K562 (cell line): ENCODE data around the gene COL9A2. TPM values are rescaled to one million over a fixed set of nuclear protein-coding genes. Genes with fewer than 3 reads are reported as not detected.

ENCODE experiments used
- ATAC-seq: fragments of 200-7000 bp; cut with Tn5 transposase; 3 replicates; pipeline ENCODE4 v1.9.1; 2020; ENCODE audit warnings: moderate library complexity
- BruUV-seq: library from RNA; stranded (reverse); fragments of 400-500 nt; replicated peaks from 2 replicates; lab custom pipeline; 2021; lab: Mats Ljungman, UMichigan
- CTCF ChIA-PET: fragments of 300-600 bp; formaldehyde crosslinking; extraction: SDS; loops from one replicate; lab custom pipeline; 2021; ENCODE audit warnings: low intra/inter-chr PET ratio; lab: Yijun Ruan, JAX
- POLR2A ChIA-PET: fragments of 300-600, 350-650 bp; sonication (Branson Sonifier 250); formaldehyde crosslinking; extraction: SDS; loops from one replicate; lab custom pipeline; 2021; ENCODE audit warnings: antibody characterized with exemption, inconsistent platforms; lab: Yijun Ruan, JAX
- DNase-seq, 4 experiments: peaks; one replicate each; pipeline versions ENCODE4 v3.0.0 to v3.0.0-alpha.2; 2011 to 2018; ENCODE audit warnings: low spot score in 3 of 4, mixed read lengths in 3 of 4; ENCODE audit errors: extremely low read depth in 1 of 4
- FAIRE-seq: peaks from 2 replicates; lab custom pipeline; 2011; peaks lifted over from hg19 to GRCh38; lab: Jason Lieb, UNC
- H2AFZ ChIP-seq: 2 replicates; pipeline ENCODE4 v1.6.0; 2011; ENCODE audit warnings: low read depth, low read length, control low read depth, inconsistent platforms
- H3K27ac ChIP-seq: fragments of 200-600 bp; 3 replicates; pipeline ENCODE4 v1.8.0; 2011; ENCODE audit warnings: low read depth, mild to moderate bottlenecking, control low read depth, inconsistent platforms, low read length, moderate library complexity, mixed read lengths; ENCODE audit errors: extremely low read depth
- H3K27me3 ChIP-seq, 2 experiments: fragments of 300-600 bp in 1 of 2; 2 replicates in 1 of 2; 3 replicates in 1 of 2; pipeline versions ENCODE4 v1.6.0 to v1.8.0; 2011; ENCODE audit warnings: inconsistent platforms in 2 of 2, low read length in 2 of 2, mild to moderate bottlenecking in 1 of 2, mixed read lengths in 1 of 2, moderate library complexity in 1 of 2; ENCODE audit not compliant: control insufficient read depth in 2 of 2, insufficient read depth in 2 of 2
- H3K36me3 ChIP-seq: fragments of 300-600 bp; 3 replicates; pipeline ENCODE4 v1.8.0; 2011; ENCODE audit warnings: mild to moderate bottlenecking, low read length, inconsistent platforms; ENCODE audit not compliant: control insufficient read depth, insufficient read depth
- H3K4me1 ChIP-seq, 2 experiments: fragments of 200-600 bp in 1 of 2; replicated peaks in 1 of 2; 2 replicates in 1 of 2; 3 replicates in 1 of 2; pipeline versions ENCODE4 v1.5.1 to v1.8.0; 2011; ENCODE audit warnings: inconsistent platforms in 2 of 2, low read length in 2 of 2, mild to moderate bottlenecking in 1 of 2, mixed read lengths in 1 of 2, moderate library complexity in 1 of 2; ENCODE audit not compliant: control insufficient read depth in 2 of 2, insufficient read depth in 2 of 2
- H3K4me2 ChIP-seq: 2 replicates; pipeline ENCODE4 v1.6.1; 2011; ENCODE audit warnings: low read length, control low read depth, inconsistent platforms, mixed read lengths; ENCODE audit not compliant: insufficient read depth
- H3K4me3 ChIP-seq: fragments of 200-600 bp; sonication (generic), shearing (Covaris generic); 2 replicates; pipeline ENCODE4 v1.5.1; 2016; ENCODE audit warnings: control low read depth, inconsistent platforms
- H3K79me2 ChIP-seq: fragments of 200-600 bp; 3 replicates; pipeline ENCODE4 v1.8.0; 2011; ENCODE audit warnings: low read length, inconsistent platforms; ENCODE audit not compliant: control insufficient read depth, insufficient read depth
- H3K9ac ChIP-seq, 2 experiments: 2 replicates each; pipeline versions ENCODE4 v1.6.0 to v1.6.1; 2011; ENCODE audit warnings: low read depth in 2 of 2, low read length in 2 of 2, control low read depth in 1 of 2, inconsistent platforms in 1 of 2, mild to moderate bottlenecking in 1 of 2, mixed read lengths in 1 of 2; ENCODE audit not compliant: insufficient read depth in 1 of 2
- H3K9me1 ChIP-seq: one replicate; pipeline ENCODE4 v1.6.0; 2011; ENCODE audit warnings: inconsistent platforms, mild to moderate bottlenecking, low read length, moderate library complexity; ENCODE audit not compliant: control insufficient read depth, insufficient read depth
- H3K9me3 ChIP-seq: replicated peaks from 2 replicates; pipeline ENCODE4 v1.5.1; 2011; ENCODE audit warnings: low read depth, low read length, inconsistent platforms; ENCODE audit not compliant: control insufficient read depth, insufficient read depth
- H4K20me1 ChIP-seq: replicated peaks from 2 replicates; pipeline ENCODE4 v1.6.1; 2011; ENCODE audit warnings: low read length, inconsistent platforms, mixed read lengths; ENCODE audit not compliant: control insufficient read depth, insufficient read depth
- BRF2 ChIP-seq: IDR thresholded peaks from 3 replicates; pipeline ENCODE4 v1.6.1; 2011; ENCODE audit warnings: borderline replicate concordance, mild to moderate bottlenecking; ENCODE audit not compliant: insufficient read length, insufficient read depth
- CREB3L1 ChIP-seq: fragments of 450-650 bp; IDR thresholded peaks from 2 replicates; pipeline ENCODE4 v1.6.1; 2014; ENCODE audit warnings: low read depth, mild to moderate bottlenecking, moderate library complexity, borderline replicate concordance
- LARP7 ChIP-seq: fragments of 450-650 bp; IDR thresholded peaks from 2 replicates; pipeline ENCODE4 v1.6.1; 2016
- MLLT1 ChIP-seq, 2 experiments: fragments of 450-650 bp; IDR thresholded peaks; 2 replicates each; pipeline ENCODE4 v1.6.1; 2016
- RNF2 ChIP-seq: sonication (generic); IDR thresholded peaks from 2 replicates; pipeline ENCODE4 v1.6.1; 2016
- RREB1 ChIP-seq: fragments of 250-450 bp; sonication (Bioruptor Pico); IDR thresholded peaks from 2 replicates; pipeline ENCODE4 v1.4.0; 2020
- TAF7 ChIP-seq: fragments of 450-650 bp; IDR thresholded peaks from 2 replicates; pipeline ENCODE4 v1.6.1; 2016; ENCODE audit warnings: missing genetic modification characterization, missing compliant biosample characterization
- TCF3 ChIP-seq: sonication (generic); formaldehyde crosslinking; IDR thresholded peaks from 2 replicates; pipeline ENCODE4 v1.4.0; 2020; ENCODE audit warnings: mild to moderate bottlenecking, missing genetic modification reagents
- WGBS: fragments of 100-300 bp; shearing (Covaris generic); methylation state at CpG from one replicate; pipeline ENCODE4 v1.1.6; 2016; ENCODE audit warnings: low coverage, mixed read lengths; ENCODE audit not compliant: insufficient coverage; ENCODE audit errors: missing lambda C conversion rate; 5-methylcytosine and 5-hydroxymethylcytosine counted together
- in situ Hi-C: fragments of 300-500 bp; cut with MboI; formaldehyde crosslinking; loops from 4 replicates; pipeline ENCODE4 v1.15.0; 2018; ENCODE audit warnings: inconsistent platforms, mixed read lengths
- intact Hi-C: fragments of 100-400 bp; cut with micrococcal nuclease; formaldehyde crosslinking; loops from 2 replicates; pipeline ENCODE4 v1.14.2; 2022
- polyA plus RNA-seq, 8 experiments: library from polyadenylated mRNA; depleted of rRNA in 4 of 8; stranded (reverse) in 5 of 8; unstranded in 3 of 8; fragments of >200 nt; fragmentation: Nextera tagmentation in 2 of 8; fragmentation: Illumina TruSeq in 1 of 8; extraction: Ambion mirVana in 2 of 8; extraction: Trizol in 1 of 8; gene quantifications; 2 replicates each; pipeline versions ENCODE4 v1.2.1 to v1.2.3, GENCODE V29; 2011 to 2014; ENCODE audit warnings: inconsistent platforms in 1 of 8, missing spikeins in 1 of 8
- total RNA-seq, 7 experiments: library from RNA; depleted of rRNA in 6 of 7; stranded (reverse); fragments of >200 nt in 6 of 7; fragmentation: Illumina TruSeq in 2 of 7; extraction: Trizol in 2 of 7; gene quantifications; 2 replicates each; pipeline versions ENCODE4 v1.2.1 to v1.2.3, GENCODE V29; 2011 to 2021; ENCODE audit warnings: low replicate concordance in 1 of 7
- TF ChIP-seq, protein P1 (sequence below), 2 experiments: fragments of 450-650 bp in 1 of 2; sonication (generic) in 1 of 2; formaldehyde crosslinking; conservative IDR thresholded peaks; 2 replicates each; pipeline versions ENCODE4 v1.4.0 to v1.8.1; 2020 to 2022; ENCODE audit warnings: mild to moderate bottlenecking in 1 of 2, missing genetic modification reagents in 1 of 2

COL9A2 gene
- total and polyA plus RNA-seq, 9 of the 15 experiments (the other 6 are each of a cell fraction or from before 2014, with no cell fraction given) = 0.03 to 2.2 (median 0.31) TPM

DNA sequence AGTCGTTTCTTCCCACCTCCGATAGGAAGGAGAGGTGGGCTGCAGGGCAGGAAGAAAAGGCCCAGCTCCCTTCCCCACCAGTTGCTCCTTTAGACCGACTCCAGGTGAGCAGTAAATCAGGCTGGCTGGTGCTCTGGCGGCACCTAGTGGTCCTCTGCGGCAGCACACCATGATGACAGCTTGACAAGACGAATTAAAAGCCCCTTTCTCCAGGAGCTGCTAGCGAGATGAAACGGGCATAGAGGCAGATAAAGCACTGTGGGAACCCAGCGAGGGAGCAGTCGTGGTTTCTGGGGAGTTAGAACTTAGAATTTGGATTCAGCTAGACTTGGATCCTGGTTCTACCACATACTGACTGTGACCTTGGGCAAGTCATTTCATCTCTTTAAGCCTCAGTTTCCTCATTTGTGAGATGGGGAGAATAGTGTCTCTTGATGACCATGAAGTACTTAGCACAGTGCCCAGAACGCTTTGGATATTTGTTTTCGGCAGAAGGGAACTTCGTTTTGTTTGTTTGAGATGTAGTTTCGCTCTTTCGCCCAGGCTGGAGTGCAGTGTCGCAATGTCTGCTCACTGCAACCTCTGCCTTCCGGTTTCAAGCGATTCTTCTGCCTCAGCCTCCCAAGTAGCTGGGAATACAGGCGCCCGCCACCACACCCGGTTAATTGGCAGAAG is 21.8 kb upstream of the COL9A2 start:
- Histone ChIP-seq H3K9ac (no peak overlapping the region), H4K20me1 (no peaks in the 10 kb centered on the region), H3K4me1 (peaks cover 15 to 21% of the 10 kb centered on the region in 2 experiments; a peak in 4 of 5 replicates), H3K79me2 (no peaks in the 10 kb centered on the region), H3K27ac (no peak overlapping the region), H3K27me3 (no peaks in the 10 kb centered on the region), H3K4me3 (no peak overlapping the region), H3K4me2 (peak overlapping the region; percentile 54; the same call in 1 of the 2 replicates), H3K36me3 (no peaks in the 10 kb centered on the region), H2AFZ (peak overlapping the region; percentile 67), H3K9me1 (no peaks in the 10 kb centered on the region), H3K9me3 (no peaks in the 10 kb centered on the region)
- ChIA-PET CTCF (interaction anchor here (0.6 to 2.1 kb wide), 5 partner anchors 45 to 263 kb away, joined by 3 to 11 read pairs (median 9); no protein-coding TSS in a partner anchor), POLR2A (interaction anchor here (0.6 to 1.5 kb wide), 8 partner anchors 15 to 261 kb away, joined by 3 to 6 read pairs (median 4); no protein-coding TSS in a partner anchor)
- FAIRE-seq = peak; percentile 92
- ATAC-seq = peak; percentile 90
- peak; percentile 82 to 93 (median 84) for DNase-seq
- in situ Hi-C loops = loop anchor here (5.0 kb wide), 2 partner anchors 63 to 187 kb away; no protein-coding TSS in a partner anchor
- WGBS = 33% methylated on average over 21 of the region's 21 CpGs
- no TSS peak for BruUV-seq
- intact Hi-C loops = loop anchor here (1.0 to 2.0 kb wide), 3 partner anchors 66 to 260 kb away; no protein-coding TSS in a partner anchor
- TF ChIP-seq TAF7 (tag) (no peak), RREB1 (CRISPR knock-in tag) (no peak), CREB3L1 (no peak), RNF2 (no peak), TCF3 (CRISPR knock-in tag) (no peak), LARP7 (no peak), MLLT1 (IDR thresholded peaks at IDR 0.05) (no peak; a peak in 1 of 4 replicates), BRF2 (no peak)
- TF ChIP-seq, protein P1, sequence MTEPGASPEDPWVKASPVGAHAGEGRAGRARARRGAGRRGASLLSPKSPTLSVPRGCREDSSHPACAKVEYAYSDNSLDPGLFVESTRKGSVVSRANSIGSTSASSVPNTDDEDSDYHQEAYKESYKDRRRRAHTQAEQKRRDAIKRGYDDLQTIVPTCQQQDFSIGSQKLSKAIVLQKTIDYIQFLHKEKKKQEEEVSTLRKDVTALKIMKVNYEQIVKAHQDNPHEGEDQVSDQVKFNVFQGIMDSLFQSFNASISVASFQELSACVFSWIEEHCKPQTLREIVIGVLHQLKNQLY (CRISPR knock-in tag; conservative IDR thresholded peaks at IDR 0.05) = 0 out of 4 replicates have a peak, but pooled peaks of 1 of the 2 experiments have one; percentile 29
